ENCODE data around the gene INAFM2.

- TF ChIP-seq CTCF (IDR thresholded peaks at IDR 0.05 in 8 of 11, conservative IDR thresholded peaks at IDR 0.05 in 3 of 11): no peak
- no peak for TF ChIP-seq POLR2A (IDR thresholded peaks at IDR 0.05)
Observed at GRCh38 chr15:40302981-40303380, 20.5 kb upstream of the INAFM2 start.
